Spleen (tissue), 7 donors: Measurements from ENCODE around the gene PTPRA.

ENCODE experiments used
- POLR2AphosphoS5 ChIP-seq, 3 donors: sonication (generic); formaldehyde crosslinking; IDR thresholded peaks; one replicate each; pipeline ENCODE4 v1.5.1; 2017; ENCODE audit warnings: antibody characterized with exemption in 3 of 3
- TF ChIP-seq, protein P1 (sequence below), 11 experiments: fragments of 200-600 bp in 7 of 11; fragments of 450-650 bp in 4 of 11; sonication (generic) in 4 of 11; IDR thresholded peaks in 8 of 11; conservative IDR thresholded peaks in 3 of 11; 1 replicate in 7 of 11; 2 replicates in 4 of 11; pipeline versions ENCODE4 v1.4.0 to v1.8.0; 2016 to 2021; ENCODE audit warnings: antibody characterized with exemption in 11 of 11, inconsistent platforms in 4 of 11, mild to moderate bottlenecking in 1 of 11
- donor health status: DM: no; HTN: no; CAD: no; lungs with moderate emphysema.
- donor health status: DM: no; HTN: no; CAD: no.
- donor health status: DM: no; HTN: no; CAD: no.

DNA sequence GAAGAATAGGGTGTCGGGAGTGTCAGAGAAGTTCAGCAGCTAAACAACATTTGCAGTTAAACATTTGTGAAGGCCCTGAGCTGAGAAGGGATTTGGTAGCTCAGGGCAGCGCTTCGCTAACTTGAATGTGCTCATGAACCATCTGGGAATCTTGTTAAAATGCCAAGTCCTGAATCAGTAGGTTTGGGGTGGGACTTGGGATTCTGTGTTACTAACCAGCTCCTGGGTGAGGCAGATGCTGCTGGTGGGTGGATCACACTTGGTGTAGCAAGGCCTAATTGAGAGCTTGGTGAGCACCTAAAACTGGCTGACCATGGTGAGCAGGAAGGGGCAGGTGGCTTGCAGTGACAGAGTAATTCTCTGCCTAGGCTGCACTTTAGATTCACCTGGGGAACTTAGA, 5.9 kb downstream of the PTPRA start:
- TF ChIP-seq, protein P1, sequence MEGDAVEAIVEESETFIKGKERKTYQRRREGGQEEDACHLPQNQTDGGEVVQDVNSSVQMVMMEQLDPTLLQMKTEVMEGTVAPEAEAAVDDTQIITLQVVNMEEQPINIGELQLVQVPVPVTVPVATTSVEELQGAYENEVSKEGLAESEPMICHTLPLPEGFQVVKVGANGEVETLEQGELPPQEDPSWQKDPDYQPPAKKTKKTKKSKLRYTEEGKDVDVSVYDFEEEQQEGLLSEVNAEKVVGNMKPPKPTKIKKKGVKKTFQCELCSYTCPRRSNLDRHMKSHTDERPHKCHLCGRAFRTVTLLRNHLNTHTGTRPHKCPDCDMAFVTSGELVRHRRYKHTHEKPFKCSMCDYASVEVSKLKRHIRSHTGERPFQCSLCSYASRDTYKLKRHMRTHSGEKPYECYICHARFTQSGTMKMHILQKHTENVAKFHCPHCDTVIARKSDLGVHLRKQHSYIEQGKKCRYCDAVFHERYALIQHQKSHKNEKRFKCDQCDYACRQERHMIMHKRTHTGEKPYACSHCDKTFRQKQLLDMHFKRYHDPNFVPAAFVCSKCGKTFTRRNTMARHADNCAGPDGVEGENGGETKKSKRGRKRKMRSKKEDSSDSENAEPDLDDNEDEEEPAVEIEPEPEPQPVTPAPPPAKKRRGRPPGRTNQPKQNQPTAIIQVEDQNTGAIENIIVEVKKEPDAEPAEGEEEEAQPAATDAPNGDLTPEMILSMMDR (IDR thresholded peaks at IDR 0.05 in 8 of 11, conservative IDR thresholded peaks at IDR 0.05 in 3 of 11) = no peak
- no peak for TF ChIP-seq POLR2AphosphoS5 (IDR thresholded peaks at IDR 0.05)
